LNCAP (cell line): Measurements from ENCODE around the gene ZCWPW1.

Source experiments
- TF ChIP-seq, protein P1 (sequence below): fragments of 450-650 bp; IDR thresholded peaks from 2 replicates; pipeline ENCODE4 v1.5.1; 2017; ENCODE audit warnings: mild to moderate bottlenecking

Gene ZCWPW1

DNA sequence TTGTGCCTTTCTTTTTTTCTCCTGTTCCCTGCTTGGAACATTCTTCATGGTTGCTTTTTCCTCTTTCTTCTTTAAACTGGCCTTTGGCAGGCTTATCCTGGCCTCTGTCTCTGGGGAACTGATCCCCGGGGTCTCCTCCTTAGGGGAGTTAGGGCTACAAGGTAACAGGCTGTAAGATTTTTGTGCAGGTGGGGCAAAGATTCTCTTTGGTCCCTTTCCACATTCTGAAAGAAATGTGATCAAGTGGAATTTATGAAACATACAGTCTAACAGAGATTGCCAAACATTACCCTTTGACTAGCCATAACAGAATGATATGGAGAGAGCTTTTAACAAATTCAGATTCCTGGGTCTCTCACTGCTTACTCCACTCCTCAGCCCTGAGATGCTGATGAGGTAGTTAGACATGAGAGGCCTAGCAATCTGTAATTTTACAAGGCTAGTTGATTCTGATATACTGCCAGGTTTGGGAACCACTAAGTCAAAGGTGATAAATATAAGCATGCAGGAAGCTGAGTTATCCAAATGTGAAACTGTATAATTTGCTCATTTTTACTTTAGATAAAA lies 8.8 kb downstream of the ZCWPW1 start:
- TF ChIP-seq, protein P1, sequence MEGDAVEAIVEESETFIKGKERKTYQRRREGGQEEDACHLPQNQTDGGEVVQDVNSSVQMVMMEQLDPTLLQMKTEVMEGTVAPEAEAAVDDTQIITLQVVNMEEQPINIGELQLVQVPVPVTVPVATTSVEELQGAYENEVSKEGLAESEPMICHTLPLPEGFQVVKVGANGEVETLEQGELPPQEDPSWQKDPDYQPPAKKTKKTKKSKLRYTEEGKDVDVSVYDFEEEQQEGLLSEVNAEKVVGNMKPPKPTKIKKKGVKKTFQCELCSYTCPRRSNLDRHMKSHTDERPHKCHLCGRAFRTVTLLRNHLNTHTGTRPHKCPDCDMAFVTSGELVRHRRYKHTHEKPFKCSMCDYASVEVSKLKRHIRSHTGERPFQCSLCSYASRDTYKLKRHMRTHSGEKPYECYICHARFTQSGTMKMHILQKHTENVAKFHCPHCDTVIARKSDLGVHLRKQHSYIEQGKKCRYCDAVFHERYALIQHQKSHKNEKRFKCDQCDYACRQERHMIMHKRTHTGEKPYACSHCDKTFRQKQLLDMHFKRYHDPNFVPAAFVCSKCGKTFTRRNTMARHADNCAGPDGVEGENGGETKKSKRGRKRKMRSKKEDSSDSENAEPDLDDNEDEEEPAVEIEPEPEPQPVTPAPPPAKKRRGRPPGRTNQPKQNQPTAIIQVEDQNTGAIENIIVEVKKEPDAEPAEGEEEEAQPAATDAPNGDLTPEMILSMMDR = no peak

DNA sequence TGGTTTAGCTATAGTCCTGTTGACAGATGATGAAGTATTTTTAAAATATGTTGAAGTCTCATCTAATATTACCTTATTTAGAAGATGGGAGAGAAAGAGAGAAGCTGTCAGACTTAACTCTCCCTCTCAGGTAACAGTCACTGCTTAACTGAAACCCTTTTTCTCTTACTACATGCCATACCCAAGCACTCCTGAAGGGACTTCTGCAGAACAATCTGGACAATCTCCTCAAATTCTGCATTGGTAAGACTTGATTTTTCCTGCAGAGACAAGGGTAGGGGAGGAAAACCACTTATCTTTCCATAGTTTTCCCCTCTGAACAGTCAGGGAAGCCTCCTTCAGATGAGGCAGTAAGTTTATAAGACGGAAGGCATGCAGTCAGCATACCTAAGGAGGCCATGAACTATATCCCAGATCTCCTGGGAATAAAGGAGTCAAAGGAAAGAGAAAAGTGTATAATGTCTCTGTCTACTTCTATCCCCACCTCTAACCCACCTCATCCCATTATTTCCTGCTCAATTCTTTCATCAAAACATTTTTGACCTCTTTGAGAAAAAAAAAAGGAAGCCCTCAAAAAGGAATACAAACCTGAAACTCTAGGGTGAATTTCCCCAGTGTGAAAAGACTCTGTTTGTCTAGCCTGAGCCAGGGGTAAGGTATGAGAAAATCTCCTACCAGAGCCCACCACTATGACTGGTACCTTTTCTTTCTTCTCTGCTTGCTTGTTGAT lies 9.4 kb downstream of the ZCWPW1 start:
- TF ChIP-seq, protein P1 = no peak

DNA sequence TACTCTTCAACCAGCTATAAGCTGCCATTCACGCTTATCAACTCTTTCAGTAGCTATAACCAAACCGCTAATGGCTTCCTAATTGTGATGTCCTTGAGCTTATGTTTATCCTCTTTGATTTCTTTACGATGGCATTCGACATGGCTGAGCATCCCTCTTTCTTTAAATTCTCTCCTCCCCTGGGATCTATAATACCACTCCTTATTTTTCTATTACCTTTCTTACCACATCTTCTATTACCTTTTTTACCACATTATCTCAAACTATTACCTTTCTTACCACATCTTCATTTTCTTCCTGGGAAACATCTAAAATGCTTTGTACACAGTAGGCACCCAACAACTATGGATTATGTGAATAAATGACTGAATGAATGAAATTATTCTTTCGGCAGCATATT lies 13.1 kb downstream of the ZCWPW1 start:
- TF ChIP-seq, protein P1 = no peak

DNA sequence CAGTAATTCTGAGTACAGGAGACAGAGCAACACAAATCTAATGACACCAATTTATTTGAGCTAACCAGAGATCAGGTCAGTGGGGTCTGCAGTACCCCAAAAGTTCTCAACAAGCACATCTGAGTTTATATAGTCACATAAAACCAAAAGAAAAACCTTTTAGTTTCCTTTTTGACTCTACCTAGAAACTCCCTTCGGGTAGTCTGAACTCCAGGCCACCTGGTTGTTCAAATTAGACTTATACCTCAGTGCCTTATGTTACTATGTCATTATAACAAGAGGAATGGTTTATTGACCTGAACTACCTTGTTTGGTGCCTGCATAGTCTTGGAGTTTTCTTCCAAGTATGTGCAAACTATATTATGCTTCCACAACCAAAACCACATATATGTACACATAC lies 14.6 kb downstream of the ZCWPW1 start:
- TF ChIP-seq, protein P1 = no peak

DNA sequence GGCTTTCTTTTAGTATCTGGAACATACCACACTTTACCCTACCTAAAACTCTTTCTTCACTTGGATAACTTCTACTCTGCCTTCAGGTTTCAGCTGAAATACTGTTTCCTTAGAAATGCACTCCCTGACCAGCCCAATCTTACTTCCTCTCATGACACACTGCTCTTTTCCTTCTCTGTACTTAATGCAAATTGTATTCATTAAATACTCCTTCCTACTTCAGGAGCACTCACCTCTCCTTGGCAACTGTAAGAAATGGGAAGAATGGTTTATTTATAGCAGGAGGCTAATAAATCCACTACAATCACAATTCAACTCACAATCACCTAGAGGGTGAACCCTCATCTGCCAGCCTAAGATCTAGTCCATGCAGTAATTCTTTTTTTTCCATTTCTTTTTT lies 15.2 kb downstream of the ZCWPW1 start:
- TF ChIP-seq, protein P1 = no peak

- TF ChIP-seq, protein P1 = no peak
Measured at GRCh38 chr7:100411101-100411500, 17.4 kb downstream of the ZCWPW1 start.

GRCh38 chr7:100407285-100408180 lies 21.0 kb downstream of the ZCWPW1 start:
- TF ChIP-seq, protein P1 = peak; percentile 67
